ENCODE data around the gene KIAA1958.
A peak's percentile ranks its signal among the peaks of the same experiment; 100 is the strongest.

Gene KIAA1958

DNA sequence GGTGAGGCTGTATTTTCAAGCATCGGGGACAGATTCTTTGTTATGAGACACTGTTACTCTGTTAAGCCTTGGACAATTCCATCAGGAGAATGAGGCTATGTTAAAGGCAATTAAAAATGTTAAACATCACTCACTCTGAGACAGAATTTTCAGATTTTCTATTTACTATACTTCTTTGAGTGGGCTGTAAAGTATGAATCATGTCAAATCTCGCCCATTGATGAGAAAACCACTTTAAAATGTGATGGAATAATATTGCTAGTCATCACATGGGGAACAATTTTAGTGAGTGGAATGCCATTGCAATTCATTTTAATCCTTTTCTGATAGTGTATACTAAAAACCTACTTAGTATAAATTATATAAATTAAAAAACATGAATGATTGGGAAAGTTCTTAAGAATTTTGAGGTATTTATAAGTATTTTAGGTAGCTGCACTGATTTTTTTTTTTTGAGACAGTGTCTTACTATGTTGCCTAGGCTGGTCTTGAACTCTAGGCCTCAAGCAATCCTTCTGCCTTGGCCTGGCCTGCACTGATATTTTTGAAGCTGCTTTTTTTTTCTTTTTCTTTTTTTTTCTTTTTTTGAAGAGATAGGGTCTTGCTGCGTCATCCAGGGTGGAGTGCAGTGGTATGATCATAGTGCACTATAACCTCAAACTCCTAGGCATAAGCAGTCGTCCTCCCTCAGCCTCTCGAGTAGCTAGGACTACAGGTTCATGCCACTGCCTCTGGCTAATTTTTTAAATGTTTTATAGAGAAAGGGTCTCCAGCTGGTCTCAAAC lies 73.2 kb downstream of the KIAA1958 start:
- no peak for TF ChIP-seq CTCF (IDR thresholded peaks at IDR 0.05; ENCODE audit: low read depth, low read length, missing control alignments)
- DNase-seq (ENCODE audit: low read depth), result no peak
- in situ Hi-C loops (cut with HindIII; ENCODE audit: low sequenced_read_pairs), result no loop called here
- no peak overlapping the region for H3K4me3 ChIP-seq (ENCODE audit: low read depth, low read length)

DNA sequence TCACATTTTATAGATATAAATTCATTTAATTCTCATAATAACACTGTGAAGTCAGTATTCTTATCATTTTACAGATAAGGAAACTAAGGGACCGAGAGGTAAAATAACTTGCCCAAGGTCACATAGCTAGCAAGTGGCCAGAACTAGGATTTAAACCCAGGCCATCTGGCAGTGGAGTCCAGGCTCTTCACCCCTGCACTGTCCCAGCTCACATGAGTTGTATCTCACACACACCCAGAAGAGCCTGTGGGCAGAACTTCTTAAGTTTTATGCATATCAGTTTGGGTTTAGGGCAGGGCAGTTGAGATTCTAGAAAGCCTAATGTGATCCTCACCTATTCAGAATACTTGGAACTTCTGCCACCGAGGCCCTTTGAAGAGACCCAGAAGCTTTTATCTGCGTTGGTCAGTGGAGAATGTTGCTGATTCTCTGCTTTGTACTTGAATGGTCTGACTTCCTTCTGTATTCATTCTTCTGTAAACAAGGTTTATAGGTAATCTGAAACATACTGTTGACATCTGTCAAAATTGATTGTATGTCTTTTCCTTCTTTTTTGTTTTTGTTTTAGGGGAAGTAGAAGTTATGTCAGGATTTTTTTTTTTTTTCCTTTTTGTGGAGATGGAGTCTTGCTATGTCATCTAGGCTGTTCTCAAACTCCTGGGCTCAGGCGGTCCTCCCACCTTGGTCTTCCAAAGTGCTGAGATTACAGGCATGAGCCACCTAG lies 75.8 kb downstream of the KIAA1958 start:
- in situ Hi-C loops (cut with HindIII; ENCODE audit: low sequenced_read_pairs), result no loop called here
- TF ChIP-seq CTCF (IDR thresholded peaks at IDR 0.05; ENCODE audit: low read depth, low read length, missing control alignments), result no peak

DNA sequence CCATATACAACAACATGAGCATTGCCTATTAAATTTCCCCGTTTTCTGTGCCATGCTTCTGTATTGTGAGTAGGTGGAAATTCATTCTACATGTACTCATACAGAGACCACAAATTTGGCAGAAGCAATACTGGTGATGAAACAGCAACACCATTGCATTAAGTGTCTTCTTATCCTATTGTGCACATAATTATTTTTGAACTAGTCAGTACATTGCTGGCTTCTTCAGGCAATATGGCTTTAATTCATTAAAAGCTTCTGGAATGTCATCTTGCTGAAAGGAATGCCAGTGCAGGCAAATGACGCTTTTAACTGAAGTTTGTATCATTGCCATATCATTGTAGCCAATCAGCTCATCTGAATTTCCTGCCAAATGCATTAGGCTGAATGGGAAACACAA lies 82.6 kb downstream of the KIAA1958 start:
- peak; percentile 87 for DNase-seq (ENCODE audit: low read depth)
- no peak overlapping the region for H3K4me3 ChIP-seq (ENCODE audit: low read depth, low read length)
- in situ Hi-C loops (cut with HindIII; ENCODE audit: low sequenced_read_pairs), result no loop called here
- no peak for TF ChIP-seq CTCF (IDR thresholded peaks at IDR 0.05; ENCODE audit: low read depth, low read length, missing control alignments)

More for the DNA sequence above, 75.8 kb downstream of the KIAA1958 start:
- no peak overlapping the region for H3K4me3 ChIP-seq (ENCODE audit: low read depth, low read length)
- no peak for DNase-seq (ENCODE audit: low read depth)

- no peak overlapping the region for H3K4me3 ChIP-seq (ENCODE audit: low read depth, low read length)
- in situ Hi-C loops (cut with HindIII; ENCODE audit: low sequenced_read_pairs), result no loop called here
- TF ChIP-seq CTCF (IDR thresholded peaks at IDR 0.05; ENCODE audit: low read depth, low read length, missing control alignments), result no peak
- no peak for DNase-seq (ENCODE audit: low read depth)
Measured at GRCh38 chr9:112570671-112571167, 84.1 kb downstream of the KIAA1958 start.

DNA sequence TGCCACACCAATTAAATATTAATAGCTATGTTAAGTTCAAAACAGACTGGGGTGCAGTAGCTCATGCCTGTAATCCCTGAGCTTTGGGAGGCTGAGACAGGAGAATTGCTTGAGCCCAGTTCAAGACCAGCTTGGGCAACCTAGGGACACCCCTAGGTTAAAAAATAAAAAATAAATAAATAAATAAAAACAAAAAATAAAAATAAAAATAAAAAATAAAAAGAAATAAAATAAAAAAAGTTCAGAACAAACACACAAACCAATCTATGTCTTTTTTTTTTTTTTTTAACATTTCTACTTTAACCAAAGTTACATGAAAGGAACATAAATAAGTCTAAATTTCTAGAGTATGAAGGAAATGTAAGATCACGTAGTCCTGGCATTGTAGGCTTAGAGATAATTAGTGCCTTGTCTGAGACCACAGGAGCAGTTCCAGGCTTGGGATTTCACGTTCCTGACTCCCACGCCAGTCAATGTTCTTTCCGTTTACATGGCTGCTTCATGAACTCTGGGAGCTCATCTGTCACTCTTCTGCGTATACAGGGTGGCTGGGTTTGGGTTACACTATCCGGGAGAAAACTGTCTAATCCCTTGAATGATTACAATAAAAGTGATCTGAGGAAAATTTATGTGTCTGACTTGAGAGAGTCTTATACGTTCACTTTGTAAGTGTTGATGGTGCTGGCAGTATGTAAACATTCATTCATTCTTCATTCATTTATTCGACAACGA lies 85.2 kb downstream of the KIAA1958 start:
- TF ChIP-seq CTCF (IDR thresholded peaks at IDR 0.05; ENCODE audit: low read depth, low read length, missing control alignments), result no peak
- in situ Hi-C loops (cut with HindIII; ENCODE audit: low sequenced_read_pairs), result no loop called here
- no peak for DNase-seq (ENCODE audit: low read depth)
- H3K4me3 ChIP-seq (ENCODE audit: low read depth, low read length), result no peak overlapping the region

DNA sequence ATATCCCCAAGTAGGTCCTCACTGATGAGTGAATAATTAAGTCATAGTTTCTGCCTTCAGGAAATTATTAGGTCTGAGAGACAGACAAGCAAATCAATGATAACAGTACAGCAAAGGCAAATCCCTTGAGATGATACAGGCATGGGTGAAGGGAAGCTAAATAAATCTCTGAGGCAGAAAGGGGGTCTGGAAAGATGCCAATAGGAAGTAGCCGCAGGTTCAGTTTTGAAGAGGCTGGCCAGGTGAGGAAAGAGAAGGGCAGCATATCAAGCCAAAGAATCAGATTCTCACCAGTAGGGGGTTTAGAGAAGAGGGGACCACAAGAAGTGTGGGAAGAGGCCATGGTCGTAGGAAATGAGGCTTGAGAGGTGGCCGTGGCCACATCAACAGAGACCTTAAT lies 85.8 kb downstream of the KIAA1958 start:
- no peak for TF ChIP-seq CTCF (IDR thresholded peaks at IDR 0.05; ENCODE audit: low read depth, low read length, missing control alignments)
- in situ Hi-C loops (cut with HindIII; ENCODE audit: low sequenced_read_pairs), result no loop called here
- no peak for DNase-seq (ENCODE audit: low read depth)
- no peak overlapping the region for H3K4me3 ChIP-seq (ENCODE audit: low read depth, low read length)
